OCI-LY3 (cell line): ENCODE data around the gene FHIP2A.

Experiments
- H2AFZ ChIP-seq: fragments of 200-600, 300-600 bp; shearing (Covaris generic); 2 replicates; pipeline ENCODE4 v1.6.0; 2014; ENCODE audit warnings: antibody characterized with exemption, low read depth, low read length
- H3K27ac ChIP-seq: fragments of 200-600, 300-600 bp; sonication (generic); 2 replicates; pipeline ENCODE4 v1.5.1; 2014; ENCODE audit warnings: mild to moderate bottlenecking, low read length, moderate library complexity, mixed read lengths
- H3K27me3 ChIP-seq: fragments of 200-600, 300-600 bp; sonication (generic); 2 replicates; pipeline ENCODE4 v1.6.1; 2014; ENCODE audit warnings: low read depth, low read length, mixed read lengths
- H3K36me3 ChIP-seq: fragments of 200-600, 300-600 bp; sonication (generic); replicated peaks from 2 replicates; pipeline ENCODE3; 2014; ENCODE audit warnings: low read depth, low read length, mixed read lengths
- H3K4me1 ChIP-seq: fragments of 300-600, 200-600 bp; sonication (generic); 2 replicates; pipeline ENCODE4 v1.6.1; 2014; ENCODE audit warnings: low read length, mixed read lengths
- H3K4me2 ChIP-seq: fragments of 200-600, 300-600 bp; sonication (generic); 2 replicates; pipeline ENCODE4 v1.6.1; 2014; ENCODE audit warnings: low read length, mixed read lengths
- H3K4me3 ChIP-seq: fragments of 300-600, 200-600 bp; sonication (generic); 2 replicates; pipeline ENCODE4 v1.5.1; 2014; ENCODE audit warnings: antibody characterized with exemption, mild to moderate bottlenecking, low read length, moderate library complexity
- H3K79me2 ChIP-seq: fragments of 300-600, 200-600 bp; shearing (Covaris generic); 2 replicates; pipeline ENCODE4 v1.6.1; 2014; ENCODE audit warnings: mild to moderate bottlenecking, low read length, mixed read lengths
- H3K9ac ChIP-seq: fragments of 300-600, 200-600 bp; shearing (Covaris generic); 2 replicates; pipeline ENCODE4 v1.6.0; 2014; ENCODE audit warnings: mild to moderate bottlenecking, low read length, moderate library complexity
- H3K9me3 ChIP-seq: fragments of 200-600, 300-600 bp; shearing (Covaris generic); 2 replicates; pipeline ENCODE4 v1.6.1; 2014; ENCODE audit warnings: low read length, mixed read lengths; ENCODE audit not compliant: insufficient read depth
- H4K20me1 ChIP-seq: fragments of 200-600, 300-600 bp; sonication (generic); 2 replicates; pipeline ENCODE4 v1.6.1; 2016; ENCODE audit warnings: low read length, mixed read lengths; ENCODE audit not compliant: insufficient read depth
- EZH2phosphoT487 ChIP-seq: fragments of 200-600 bp; shearing (Covaris generic); IDR thresholded peaks from 2 replicates; pipeline ENCODE4 v1.6.1; 2018; ENCODE audit warnings: antibody characterized with exemption, mixed run types, low read depth
- TF ChIP-seq, protein P1 (sequence below): fragments of 200-600, 300-600 bp; sonication (generic); IDR thresholded peaks from 2 replicates; pipeline ENCODE4 v1.5.1; 2014; ENCODE audit warnings: antibody characterized with exemption, low read length, low read depth

The FHIP2A gene

DNA sequence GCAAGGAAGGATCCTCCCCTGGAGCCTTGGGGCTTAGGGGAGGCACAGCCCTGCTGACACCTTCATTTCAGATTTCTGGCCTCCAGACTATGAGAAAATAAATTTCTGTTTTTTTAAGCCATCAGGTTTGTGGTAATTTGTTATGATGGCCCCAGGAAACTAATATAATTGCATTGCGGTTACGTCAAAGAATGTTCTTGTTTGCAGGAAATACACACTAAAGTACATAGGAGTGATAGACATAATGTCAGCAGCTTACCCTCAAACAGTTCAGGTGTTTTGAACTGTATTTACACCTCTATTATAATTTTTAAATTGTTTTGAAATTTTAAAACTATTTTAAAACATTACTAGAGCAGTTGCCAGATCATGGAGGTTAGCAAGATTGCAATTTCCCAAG, 12.6 kb upstream of the FHIP2A start:
- TF ChIP-seq, protein P1, sequence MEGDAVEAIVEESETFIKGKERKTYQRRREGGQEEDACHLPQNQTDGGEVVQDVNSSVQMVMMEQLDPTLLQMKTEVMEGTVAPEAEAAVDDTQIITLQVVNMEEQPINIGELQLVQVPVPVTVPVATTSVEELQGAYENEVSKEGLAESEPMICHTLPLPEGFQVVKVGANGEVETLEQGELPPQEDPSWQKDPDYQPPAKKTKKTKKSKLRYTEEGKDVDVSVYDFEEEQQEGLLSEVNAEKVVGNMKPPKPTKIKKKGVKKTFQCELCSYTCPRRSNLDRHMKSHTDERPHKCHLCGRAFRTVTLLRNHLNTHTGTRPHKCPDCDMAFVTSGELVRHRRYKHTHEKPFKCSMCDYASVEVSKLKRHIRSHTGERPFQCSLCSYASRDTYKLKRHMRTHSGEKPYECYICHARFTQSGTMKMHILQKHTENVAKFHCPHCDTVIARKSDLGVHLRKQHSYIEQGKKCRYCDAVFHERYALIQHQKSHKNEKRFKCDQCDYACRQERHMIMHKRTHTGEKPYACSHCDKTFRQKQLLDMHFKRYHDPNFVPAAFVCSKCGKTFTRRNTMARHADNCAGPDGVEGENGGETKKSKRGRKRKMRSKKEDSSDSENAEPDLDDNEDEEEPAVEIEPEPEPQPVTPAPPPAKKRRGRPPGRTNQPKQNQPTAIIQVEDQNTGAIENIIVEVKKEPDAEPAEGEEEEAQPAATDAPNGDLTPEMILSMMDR, result no peak
- no peak for TF ChIP-seq EZH2phosphoT487
- no peaks in the 10 kb centered on the region for H3K79me2 ChIP-seq
- peaks cover 7% of the 10 kb centered on the region for H3K4me1 ChIP-seq

DNA sequence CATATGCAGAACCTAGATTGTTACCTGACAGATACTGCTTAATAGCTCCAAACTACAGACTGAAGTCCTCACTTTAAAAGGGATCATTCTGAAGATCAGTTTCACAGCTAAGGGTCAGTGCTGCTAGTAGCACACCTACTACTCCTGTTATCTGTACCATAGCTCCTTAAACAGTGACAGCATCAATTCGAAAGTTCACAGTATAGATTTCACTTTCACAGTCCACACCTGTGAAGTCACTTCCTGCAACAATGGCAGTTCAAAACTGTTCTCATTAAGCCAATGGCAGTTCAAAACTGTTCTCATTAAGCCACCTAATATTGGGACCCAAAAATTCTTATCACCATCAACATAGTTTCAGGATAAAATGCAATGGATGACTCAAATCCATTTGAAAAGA, 10.7 kb upstream of the FHIP2A start:
- no peak for TF ChIP-seq EZH2phosphoT487
- TF ChIP-seq, protein P1, result no peak
- Histone ChIP-seq H2AFZ (0 out of 2 replicates have a peak overlapping the region, but pooled peaks have one; percentile 21), H3K4me1 (peaks cover 7% of the 10 kb centered on the region), H3K4me3 (no peak overlapping the region), H3K36me3 (no peaks in the 10 kb centered on the region), H4K20me1 (no peaks in the 10 kb centered on the region), H3K9me3 (no peaks in the 10 kb centered on the region), H3K4me2 (peak overlapping the region; percentile 14; the same call in 1 of the 2 replicates), H3K27ac (no peak overlapping the region), H3K9ac (no peak overlapping the region), H3K27me3 (no peaks in the 10 kb centered on the region), H3K79me2 (no peaks in the 10 kb centered on the region)

More for the DNA sequence above, 12.6 kb upstream of the FHIP2A start:
- no peaks in the 10 kb centered on the region for H3K36me3 ChIP-seq
- H3K9ac ChIP-seq, result no peak overlapping the region
- H3K9me3 ChIP-seq, result no peaks in the 10 kb centered on the region
- no peak overlapping the region for H2AFZ ChIP-seq
- H3K4me3 ChIP-seq, result no peak overlapping the region
- no peak overlapping the region for H3K27ac ChIP-seq
- no peaks in the 10 kb centered on the region for H3K27me3 ChIP-seq
- H4K20me1 ChIP-seq, result no peaks in the 10 kb centered on the region
- no peak overlapping the region for H3K4me2 ChIP-seq

DNA sequence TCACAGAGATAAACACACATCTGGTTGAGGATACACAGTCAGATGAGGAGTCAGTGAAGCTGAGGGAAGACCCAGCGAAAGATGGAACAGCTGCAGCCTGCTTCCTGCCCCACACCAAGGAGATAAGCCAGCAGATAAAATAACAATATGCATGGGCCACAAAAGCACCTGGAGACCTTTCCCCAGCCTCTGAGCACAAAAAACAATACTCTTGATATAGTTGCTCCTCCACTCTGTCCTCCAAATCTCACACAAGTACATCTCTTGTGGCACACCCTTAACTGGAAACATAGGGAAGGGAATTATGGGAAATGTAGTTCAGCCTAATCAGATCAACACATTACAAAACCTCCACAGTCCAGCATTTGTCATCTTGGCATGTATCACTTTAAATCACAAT, 9.7 kb upstream of the FHIP2A start:
- TF ChIP-seq, protein P1, result no peak
- TF ChIP-seq EZH2phosphoT487, result no peak
- Histone ChIP-seq H3K27me3 (no peaks in the 10 kb centered on the region), H3K4me2 (no peak overlapping the region), H3K79me2 (no peaks in the 10 kb centered on the region), H3K4me1 (peaks cover 7% of the 10 kb centered on the region), H2AFZ (no peak overlapping the region), H3K27ac (no peak overlapping the region), H3K4me3 (no peak overlapping the region), H3K36me3 (no peaks in the 10 kb centered on the region), H3K9me3 (no peaks in the 10 kb centered on the region), H4K20me1 (no peaks in the 10 kb centered on the region), H3K9ac (no peak overlapping the region)

DNA sequence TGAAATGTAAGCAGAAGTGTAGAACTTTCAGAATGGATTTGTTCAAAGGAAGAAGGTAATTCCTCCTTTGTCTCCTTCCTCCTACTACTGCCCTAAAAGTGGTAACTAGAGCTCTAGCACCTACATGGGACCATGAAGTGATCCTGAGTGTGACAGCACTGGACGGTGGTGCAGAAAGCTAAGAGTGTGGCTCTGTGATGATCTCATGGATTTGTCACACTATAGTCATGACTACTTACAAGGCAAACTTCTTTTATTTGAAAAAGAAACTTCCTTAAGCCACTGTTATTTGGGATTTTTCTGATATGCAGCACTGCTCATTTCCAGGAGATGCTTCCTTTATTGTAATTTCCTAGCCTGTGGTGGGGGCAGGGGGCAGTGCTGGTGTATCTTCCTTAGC, 5.8 kb upstream of the FHIP2A start:
- Histone ChIP-seq H3K4me2 (no peak overlapping the region), H3K4me3 (no peak overlapping the region), H3K27ac (no peak overlapping the region), H3K27me3 (no peaks in the 10 kb centered on the region; the same call in 1 of the 2 replicates), H3K36me3 (no peaks in the 10 kb centered on the region), H3K4me1 (peaks cover 4% of the 10 kb centered on the region), H4K20me1 (no peaks in the 10 kb centered on the region), H3K9ac (no peak overlapping the region), H3K79me2 (no peaks in the 10 kb centered on the region), H2AFZ (no peak overlapping the region), H3K9me3 (no peaks in the 10 kb centered on the region)
- TF ChIP-seq EZH2phosphoT487, result no peak
- TF ChIP-seq, protein P1, result no peak
